GM11168 (cell line): ENCODE results near the gene ZNF688.
"Not testable (repeated sequence)": the region's sequence is repeated elsewhere in the genome, so short reads cannot be mapped to it uniquely, and the experiment has no call there.

Experiments
- in situ Hi-C: fragments of 300-500 bp; cut with MboI; formaldehyde crosslinking; loops from one replicate; pipeline ENCODE4 v1.12.0; 2022; ENCODE audit warnings: low sequenced_read_pairs; ENCODE audit not compliant: unreplicated experiment

Gene ZNF688

GRCh38 chr16:30558789-30559377, 12.6 kb downstream of the ZNF688 start:
- in situ Hi-C loops = no loop called here

- in situ Hi-C loops = no loop called here
Observed at GRCh38 chr16:30557957-30558788, 13.3 kb downstream of the ZNF688 start, which contains the start of gene ZNF764. Gene ZNF764, minus strand, starts transcription at chr16:30558374. Its CDS starts 192 bp downstream, at chr16:30558182.

GRCh38 chr16:30557707-30557956, 13.9 kb downstream of the ZNF688 start:
- in situ Hi-C loops = no loop called here

GRCh38 chr16:30556125-30556473, 15.4 kb downstream of the ZNF688 start:
- in situ Hi-C loops = no loop called here

GRCh38 chr16:30555315-30556124, 16.0 kb downstream of the ZNF688 start:
- in situ Hi-C loops = no loop called here

- in situ Hi-C loops = no loop called here
Observed at GRCh38 chr16:30554557-30555314, 16.8 kb downstream of the ZNF688 start.

- in situ Hi-C loops = no loop called here
Observed at GRCh38 chr16:30553393-30553899, 18.1 kb downstream of the ZNF688 start.

GRCh38 chr16:30552956-30553355, 18.6 kb downstream of the ZNF688 start:
- in situ Hi-C loops = no loop called here

GRCh38 chr16:30551781-30552180, 19.7 kb downstream of the ZNF688 start:
- in situ Hi-C loops = no loop called here

GRCh38 chr16:30548416-30549253, 22.9 kb downstream of the ZNF688 start:
- in situ Hi-C loops = no loop called here

- in situ Hi-C loops = no loop called here
Observed at GRCh38 chr16:30546115-30546514, 25.4 kb downstream of the ZNF688 start.

GRCh38 chr16:30543067-30543466, 28.4 kb downstream of the ZNF688 start:
- in situ Hi-C loops = no loop called here

- in situ Hi-C loops = no loop called here
Observed at GRCh38 chr16:30541502-30542329, 29.8 kb downstream of the ZNF688 start.

GRCh38 chr16:30540916-30541464, 30.5 kb downstream of the ZNF688 start:
- in situ Hi-C loops = not testable (repeated sequence)

- in situ Hi-C loops = not testable (repeated sequence)
Observed at GRCh38 chr16:30539986-30540526, 31.5 kb downstream of the ZNF688 start.

GRCh38 chr16:30539000-30539964, 32.2 kb downstream of the ZNF688 start:
- in situ Hi-C loops = no loop called here
